ENCODE measurements around the gene CAPN13.

The CAPN13 gene

GRCh38 chr2:30778611-30779010, 28.6 kb downstream of the CAPN13 start:
- TF ChIP-seq TAF1 (IDR thresholded peaks at IDR 0.05; ENCODE audit: low read depth) = no peak
- no peak for TF ChIP-seq CEBPB (IDR thresholded peaks at IDR 0.05)
- no peak for TF ChIP-seq ZBTB7A (IDR thresholded peaks at IDR 0.05; ENCODE audit: low read depth)
- TF ChIP-seq EP300 (IDR thresholded peaks at IDR 0.05; ENCODE audit: borderline replicate concordance) = no peak
- TF ChIP-seq TCF12 (IDR thresholded peaks at IDR 0.05; ENCODE audit: low read depth) = no peak
- no peak for TF ChIP-seq EGR1 (IDR thresholded peaks at IDR 0.05)
- TF ChIP-seq REST (IDR thresholded peaks at IDR 0.05; ENCODE audit: low read depth) = no peak
- no peak for TF ChIP-seq USF1 (IDR thresholded peaks at IDR 0.05)
- TF ChIP-seq CREB1 (IDR thresholded peaks at IDR 0.05; ENCODE audit: low read depth) = no peak
- TF ChIP-seq NFIC (IDR thresholded peaks at IDR 0.05) = no peak
- no peak for TF ChIP-seq MAX (IDR thresholded peaks at IDR 0.05)

GRCh38 chr2:30777661-30778505, 29.4 kb downstream of the CAPN13 start:
- TF ChIP-seq REST (IDR thresholded peaks at IDR 0.05; ENCODE audit: low read depth) (no peak), EP300 (IDR thresholded peaks at IDR 0.05; ENCODE audit: borderline replicate concordance) (no peak), EGR1 (IDR thresholded peaks at IDR 0.05) (no peak), USF1 (IDR thresholded peaks at IDR 0.05) (no peak), CEBPB (IDR thresholded peaks at IDR 0.05) (no peak), CREB1 (IDR thresholded peaks at IDR 0.05; ENCODE audit: low read depth) (no peak), YY1 (IDR thresholded peaks at IDR 0.05; ENCODE audit: low read depth) (no peak), MAX (IDR thresholded peaks at IDR 0.05) (no peak), TAF1 (IDR thresholded peaks at IDR 0.05; ENCODE audit: low read depth) (no peak), TEAD4 (IDR thresholded peaks at IDR 0.05) (no peak), FOXM1 (IDR thresholded peaks at IDR 0.05; ENCODE audit: borderline replicate concordance, low read depth) (no peak), TCF12 (IDR thresholded peaks at IDR 0.05; ENCODE audit: low read depth) (no peak), NFIC (IDR thresholded peaks at IDR 0.05) (no peak), ZBTB7A (IDR thresholded peaks at IDR 0.05; ENCODE audit: low read depth) (no peak), RAD21 (IDR thresholded peaks at IDR 0.05; ENCODE audit: low read depth) (no peak)

- TF ChIP-seq REST (IDR thresholded peaks at IDR 0.05; ENCODE audit: low read depth) = no peak
- TF ChIP-seq EGR1 (IDR thresholded peaks at IDR 0.05) = no peak
- TF ChIP-seq NFIC (IDR thresholded peaks at IDR 0.05) = no peak
- TF ChIP-seq TEAD4 (IDR thresholded peaks at IDR 0.05) = no peak
- no peak for TF ChIP-seq CREB1 (IDR thresholded peaks at IDR 0.05; ENCODE audit: low read depth)
- no peak for TF ChIP-seq USF1 (IDR thresholded peaks at IDR 0.05)
- no peak for TF ChIP-seq MAX (IDR thresholded peaks at IDR 0.05)
- no peak for TF ChIP-seq TCF12 (IDR thresholded peaks at IDR 0.05; ENCODE audit: low read depth)
- no peak for TF ChIP-seq EP300 (IDR thresholded peaks at IDR 0.05; ENCODE audit: borderline replicate concordance)
- TF ChIP-seq CEBPB (IDR thresholded peaks at IDR 0.05) = no peak
- no peak for TF ChIP-seq ZBTB7A (IDR thresholded peaks at IDR 0.05; ENCODE audit: low read depth)
- TF ChIP-seq TAF1 (IDR thresholded peaks at IDR 0.05; ENCODE audit: low read depth) = no peak
- no peak for TF ChIP-seq FOXM1 (IDR thresholded peaks at IDR 0.05; ENCODE audit: borderline replicate concordance, low read depth)
- TF ChIP-seq RAD21 (IDR thresholded peaks at IDR 0.05; ENCODE audit: low read depth) = no peak
- TF ChIP-seq YY1 (IDR thresholded peaks at IDR 0.05; ENCODE audit: low read depth) = no peak
These were observed 30.2 kb downstream of the CAPN13 start for GRCh38 chr2:30776831-30777635.
